GM18867 (cell line): Measurements from ENCODE around the gene SERPINA1.

Experiments used
- ATAC-seq: cut with Tn5 transposase; IDR thresholded peaks from one replicate; pipeline ENCODE4 v1.9.1; 2021; ENCODE audit warnings: mild to moderate bottlenecking, moderate library complexity; ENCODE audit not compliant: unreplicated experiment

The SERPINA1 gene

GRCh38 chr14:94398182-94398479 lies 9.7 kb upstream of the SERPINA1 start:
- ATAC-seq = no peak

DNA sequence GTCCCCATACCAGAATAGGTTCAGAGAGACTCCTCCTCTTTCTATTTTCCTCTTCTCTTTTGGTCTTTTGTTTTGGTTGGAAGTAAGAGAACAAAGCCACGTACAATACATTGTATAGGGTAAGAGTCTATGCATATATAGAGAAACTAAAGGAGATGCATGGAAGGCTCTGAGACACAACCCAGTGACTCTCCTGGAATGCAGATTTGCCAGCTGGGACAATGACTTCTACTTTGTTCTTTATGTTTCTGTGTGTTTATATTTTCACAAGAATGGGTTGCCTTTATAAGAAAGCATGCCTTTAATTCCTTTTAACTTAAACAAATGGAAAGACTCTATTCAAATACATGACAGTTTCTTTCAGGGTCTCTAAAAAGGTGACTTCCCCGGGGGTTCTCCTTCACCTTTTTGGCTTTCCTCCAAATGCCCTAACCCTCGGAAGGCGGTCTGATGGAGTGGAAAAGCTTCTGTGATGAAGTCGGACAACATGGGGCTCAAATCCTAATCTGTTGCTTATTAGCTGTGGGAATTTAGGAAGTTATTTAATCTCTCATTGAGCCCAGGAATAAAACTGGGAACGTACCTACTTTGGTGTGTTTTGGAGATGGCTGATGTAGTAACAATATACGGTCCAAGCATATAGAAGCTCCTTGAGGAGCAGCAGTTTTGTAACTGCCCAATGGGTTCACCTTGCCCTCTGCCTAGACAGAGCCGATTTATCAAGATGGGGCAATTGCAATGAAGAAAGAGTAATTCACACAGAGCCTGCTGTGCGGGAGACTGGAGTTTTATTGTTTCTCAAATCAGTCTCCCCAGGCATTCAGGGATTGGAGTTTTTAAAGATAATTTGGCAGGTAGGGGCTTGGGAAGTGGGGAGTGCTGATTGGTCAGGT lies 9.1 kb upstream of the SERPINA1 start:
- no peak for ATAC-seq

GRCh38 chr14:94396628-94397225 lies 8.3 kb upstream of the SERPINA1 start:
- ATAC-seq = no peak

GRCh38 chr14:94395888-94396574 lies 7.6 kb upstream of the SERPINA1 start:
- ATAC-seq = no peak

GRCh38 chr14:94395282-94395887 lies 7.0 kb upstream of the SERPINA1 start:
- ATAC-seq = no peak

- ATAC-seq = no peak
Observed at GRCh38 chr14:94394581-94395207, 6.3 kb upstream of the SERPINA1 start.

DNA sequence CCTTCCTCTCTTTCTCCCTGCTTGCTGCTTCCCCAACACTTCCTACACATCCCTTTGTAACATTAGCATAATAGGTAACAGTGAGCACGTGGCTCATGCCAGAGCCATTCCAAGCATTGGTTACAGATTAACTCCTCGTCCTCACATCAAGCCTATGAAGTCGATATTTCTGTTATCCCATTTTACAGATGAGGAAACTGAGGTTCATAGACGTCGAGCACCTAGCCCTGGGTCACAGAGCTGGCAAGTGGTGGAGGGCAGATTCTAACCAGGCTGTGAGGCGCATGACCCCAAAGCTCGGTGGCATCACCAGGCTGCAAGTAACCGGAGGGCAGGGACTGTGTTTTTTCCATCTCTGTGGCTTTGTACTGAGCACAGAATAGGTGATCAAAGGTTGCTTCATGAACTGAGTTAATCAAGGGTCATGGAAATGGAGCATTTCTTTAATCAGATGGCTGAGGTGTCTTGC lies 5.7 kb upstream of the SERPINA1 start:
- no peak for ATAC-seq

GRCh38 chr14:94393474-94393873 lies 5.1 kb upstream of the SERPINA1 start:
- no peak for ATAC-seq

- no peak for ATAC-seq
Observed at GRCh38 chr14:94392510-94392935, 4.1 kb upstream of the SERPINA1 start.

DNA sequence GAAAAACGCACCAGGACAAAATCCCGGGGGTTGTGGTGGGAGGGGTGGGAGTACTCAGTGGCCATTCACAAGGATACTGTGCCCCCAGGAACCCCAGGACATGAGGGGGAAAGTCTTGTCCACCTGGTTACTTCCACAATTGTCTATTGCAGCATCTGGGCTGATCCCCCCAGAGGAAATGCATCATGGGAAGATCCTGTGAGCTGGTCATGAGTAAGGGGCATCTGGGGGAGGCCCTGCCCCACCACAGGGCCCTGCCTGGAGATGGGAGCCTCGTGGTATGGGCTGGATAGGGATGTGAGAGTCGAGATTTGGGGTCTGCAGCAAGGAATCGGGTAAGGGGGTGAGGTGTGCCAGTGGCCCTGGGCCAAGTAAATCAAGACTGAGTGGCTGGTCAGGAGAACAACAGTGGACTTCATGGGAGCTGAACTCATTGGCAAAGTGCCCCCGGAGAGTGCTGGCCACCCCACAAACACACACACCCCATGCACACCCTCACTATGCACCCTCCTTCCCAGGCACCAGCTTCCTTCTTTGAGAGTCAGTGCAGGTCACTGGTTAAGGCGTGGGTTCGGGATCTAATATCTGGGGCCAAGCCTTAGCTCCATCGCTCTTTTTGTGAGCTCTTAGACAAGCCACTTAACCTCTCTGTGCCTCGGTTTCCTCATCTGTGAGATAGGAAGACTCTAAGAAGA lies 3.0 kb upstream of the SERPINA1 start:
- ATAC-seq = no peak

- ATAC-seq = no peak
Observed at GRCh38 chr14:94390372-94391086, 2.1 kb upstream of the SERPINA1 start.

- no peak for ATAC-seq
Observed at GRCh38 chr14:94389731-94390371, 1.4 kb upstream of the SERPINA1 start.

GRCh38 chr14:94389104-94389469 lies 685 bp upstream of the SERPINA1 start:
- no peak for ATAC-seq

- no peak for ATAC-seq
Observed at GRCh38 chr14:94388027-94388383, 397 bp downstream of the SERPINA1 start.

- ATAC-seq = no peak
Observed at GRCh38 chr14:94387051-94388026, 1.1 kb downstream of the SERPINA1 start.

DNA sequence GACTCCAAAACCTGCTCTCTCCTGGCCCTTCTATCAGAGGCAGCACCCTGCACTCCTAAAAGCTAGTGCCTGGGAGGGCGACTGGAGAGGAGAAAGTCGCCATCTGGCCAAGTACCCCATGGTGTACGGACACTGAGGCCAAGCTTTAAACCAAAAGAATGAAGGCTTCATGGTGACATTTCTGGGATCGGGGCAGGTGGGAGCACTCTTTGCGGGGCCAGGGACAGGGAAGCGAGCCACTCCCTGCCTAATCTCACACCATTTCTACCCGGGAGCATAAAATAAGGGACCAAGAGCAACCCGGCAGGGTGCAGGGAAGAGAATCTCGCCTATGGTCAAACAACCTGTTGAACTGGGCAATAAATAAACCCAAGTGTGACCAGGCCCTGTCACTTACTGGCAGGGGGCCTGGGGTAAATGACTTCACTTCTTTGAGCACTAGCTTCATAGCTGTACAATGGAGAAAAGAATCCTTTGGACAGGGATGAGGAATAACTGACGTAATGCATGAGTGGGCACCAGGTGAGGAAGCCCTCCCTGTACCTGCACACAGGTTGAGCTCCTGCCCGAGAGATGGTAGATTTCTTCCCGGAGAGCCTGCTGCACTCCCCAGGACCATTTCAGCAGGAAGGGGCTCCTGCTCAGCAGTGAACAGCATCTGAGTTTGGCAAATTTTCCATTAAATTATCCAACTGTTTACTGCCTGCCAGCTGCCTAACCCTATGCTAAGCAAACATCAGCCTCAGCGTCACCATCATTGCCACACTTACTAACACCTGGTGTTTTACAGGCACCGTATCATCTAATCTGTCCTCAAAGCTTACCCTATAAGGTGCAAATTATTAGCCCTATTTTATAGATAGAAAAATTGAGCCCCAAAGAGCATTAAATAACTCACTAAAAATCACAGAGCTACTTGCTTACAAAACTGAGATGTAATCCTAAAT lies 2.0 kb downstream of the SERPINA1 start:
- no peak for ATAC-seq

DNA sequence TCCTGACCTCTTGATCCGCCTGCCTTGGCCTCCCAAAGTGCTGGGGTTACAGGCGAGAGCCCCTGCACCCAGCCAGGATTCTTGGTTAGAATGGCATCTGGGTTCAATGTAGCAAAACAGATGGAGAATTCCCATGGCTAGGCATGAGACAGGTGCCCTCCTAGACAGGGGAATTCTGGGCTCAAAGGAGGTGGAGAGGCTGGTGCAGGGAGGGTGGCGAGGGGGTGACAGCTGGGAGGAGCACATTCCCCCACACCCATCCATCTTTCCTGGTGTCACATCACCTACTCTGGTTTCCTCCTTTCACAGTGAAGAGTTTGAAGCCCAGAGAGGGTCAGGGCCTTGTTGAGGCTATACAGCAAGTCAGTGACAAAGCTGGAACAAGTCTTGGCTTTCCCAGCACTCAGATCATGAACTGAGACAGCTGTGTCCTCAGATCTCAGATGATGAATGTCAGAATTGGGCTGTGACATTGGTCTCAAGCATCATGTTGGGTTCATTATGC lies 2.8 kb downstream of the SERPINA1 start:
- no peak for ATAC-seq
